CD14-positive monocyte (primary cell): ENCODE results near the gene STRN. TPM values are rescaled to one million over a fixed set of nuclear protein-coding genes. Genes with fewer than 3 reads are reported as not detected.
"Not testable (repeated sequence)": the region's sequence is repeated elsewhere in the genome, so short reads cannot be mapped to it uniquely, and the experiment has no call there.

Source experiments
- DNase-seq, 3 donors: peaks; one replicate each; pipeline ENCODE4 v3.0.0-alpha.2; 2011 to 2022
- H2AFZ ChIP-seq: 2 replicates; pipeline ENCODE4 v1.6.0; 2012; ENCODE audit warnings: mild to moderate bottlenecking, low read depth, low read length, inconsistent platforms; ENCODE audit not compliant: insufficient read depth, poor library complexity, severe bottlenecking
- H3K27ac ChIP-seq, 2 donors: 1 replicate in 1 of 2; 2 replicates in 1 of 2; pipeline ENCODE4 v1.5.1; 2012 to 2013; ENCODE audit warnings: low read length in 2 of 2, control low read depth in 1 of 2, inconsistent platforms in 1 of 2, low read depth in 1 of 2, mild to moderate bottlenecking in 1 of 2
- H3K27me3 ChIP-seq, 2 donors: one replicate each; pipeline versions ENCODE4 v1.6.0 to v1.6.1; 2011 to 2013; ENCODE audit warnings: low read length in 2 of 2; ENCODE audit not compliant: control insufficient read depth in 2 of 2, insufficient read depth in 2 of 2
- H3K36me3 ChIP-seq, 2 donors: replicated peaks in 1 of 2; 1 replicate in 1 of 2; 2 replicates in 1 of 2; pipeline versions ENCODE4 v1.5.1 to v1.6.1; 2012 to 2013; ENCODE audit warnings: low read length in 2 of 2, control low read depth in 1 of 2, inconsistent platforms in 1 of 2, mild to moderate bottlenecking in 1 of 2; ENCODE audit not compliant: insufficient read depth in 2 of 2, control insufficient read depth in 1 of 2
- H3K4me1 ChIP-seq, 2 donors: 1 replicate in 1 of 2; 2 replicates in 1 of 2; pipeline versions ENCODE4 v1.5.1 to v1.6.1; 2012 to 2013; ENCODE audit warnings: low read length in 2 of 2, control low read depth in 1 of 2, inconsistent platforms in 1 of 2, mild to moderate bottlenecking in 1 of 2, moderate library complexity in 1 of 2; ENCODE audit not compliant: insufficient read depth in 2 of 2, control insufficient read depth in 1 of 2
- H3K4me2 ChIP-seq: replicated peaks from 2 replicates; pipeline ENCODE3; 2012; ENCODE audit warnings: low read length, moderate library complexity, mild to moderate bottlenecking; ENCODE audit not compliant: poor library complexity, severe bottlenecking; ENCODE audit errors: extremely low read depth
- H3K4me3 ChIP-seq, 3 experiments: fragments of 200-600 bp in 1 of 3; sonication (generic) in 1 of 3; replicated peaks in 1 of 3; 1 replicate in 2 of 3; 2 replicates in 1 of 3; pipeline ENCODE4 v1.5.1; 2011 to 2013; ENCODE audit warnings: low read length in 3 of 3, mild to moderate bottlenecking in 3 of 3, control low read depth in 2 of 3, low read depth in 2 of 3, inconsistent platforms in 1 of 3, moderate library complexity in 1 of 3
- H3K79me2 ChIP-seq: 2 replicates; pipeline ENCODE4 v1.6.0; 2012; ENCODE audit warnings: mild to moderate bottlenecking, control low read depth, inconsistent platforms, low read length, moderate library complexity; ENCODE audit not compliant: insufficient read depth
- H3K9ac ChIP-seq: 2 replicates; pipeline ENCODE4 v1.6.0; 2017; ENCODE audit warnings: low read length, mild to moderate bottlenecking; ENCODE audit not compliant: insufficient read depth, poor library complexity, severe bottlenecking
- H3K9me3 ChIP-seq, 2 donors: replicated peaks in 1 of 2; 1 replicate in 1 of 2; 2 replicates in 1 of 2; pipeline versions ENCODE4 v1.5.1 to v1.6.1; 2012 to 2013; ENCODE audit warnings: low read length in 2 of 2, control low read depth in 1 of 2; ENCODE audit not compliant: control insufficient read depth in 1 of 2, insufficient read depth in 1 of 2
- H4K20me1 ChIP-seq: 2 replicates; pipeline ENCODE4 v1.6.0; 2012; ENCODE audit warnings: mild to moderate bottlenecking, low read length, control low read depth, moderate library complexity; ENCODE audit not compliant: insufficient read depth
- H3K27ac Mint-ChIP-seq, 7 donors: one replicate each; pipeline ENCODE4 v1.8.0; 2020; ENCODE audit warnings: mild to moderate bottlenecking in 7 of 7, mixed read lengths in 7 of 7, moderate library complexity in 6 of 7, inconsistent platforms in 2 of 7
- H3K27me3 Mint-ChIP-seq, 3 donors: one replicate each; pipeline ENCODE4 v1.8.0; 2021 to 2022; ENCODE audit warnings: low read depth in 3 of 3, mild to moderate bottlenecking in 3 of 3, mixed read lengths in 3 of 3, moderate library complexity in 3 of 3, inconsistent platforms in 1 of 3
- H3K36me3 Mint-ChIP-seq, 2 donors: one replicate each; pipeline ENCODE4 v1.8.0; 2020; ENCODE audit warnings: mixed read lengths in 2 of 2, inconsistent platforms in 1 of 2, mild to moderate bottlenecking in 1 of 2
- H3K4me1 Mint-ChIP-seq: one replicate; pipeline ENCODE4 v1.8.0; 2020; ENCODE audit warnings: mild to moderate bottlenecking, mixed read lengths
- H3K4me3 Mint-ChIP-seq, 2 donors: one replicate each; pipeline ENCODE4 v1.8.0; 2020; ENCODE audit warnings: mild to moderate bottlenecking in 2 of 2, mixed read lengths in 2 of 2, moderate library complexity in 1 of 2
- H3K9me3 Mint-ChIP-seq, 7 donors: one replicate each; pipeline ENCODE4 v1.8.0; 2020 to 2022; ENCODE audit warnings: mixed read lengths in 7 of 7, mild to moderate bottlenecking in 6 of 7, moderate library complexity in 6 of 7, inconsistent platforms in 2 of 7
- CTCF ChIP-seq: fragments of 200-600 bp; IDR thresholded peaks from one replicate; pipeline ENCODE4 v1.8.0; 2022; ENCODE audit warnings: antibody characterized with exemption, mild to moderate bottlenecking
- WGBS: methylation state at CpG from one replicate; pipeline ENCODE4 v1.1.5; 2013; ENCODE audit warnings: missing lambda C conversion rate; ENCODE audit not compliant: insufficient coverage; 5-methylcytosine and 5-hydroxymethylcytosine counted together
- intact Hi-C, 2 donors: fragments of 100-400 bp; cut with micrococcal nuclease; formaldehyde crosslinking; loops; one replicate each; pipeline versions ENCODE4 v1.15.0 to v1.15.1; 2023
- polyA plus RNA-seq, 3 donors: library from polyadenylated mRNA; depleted of rRNA in 1 of 3; unstranded in 2 of 3; stranded (reverse) in 1 of 3; fragments of 300-500 nt in 2 of 3; fragments of >200 nt in 1 of 3; fragmentation: Illumina TruSeq in 2 of 3; gene quantifications; 1 replicate in 2 of 3; 2 replicates in 1 of 3; pipeline ENCODE4 v1.2.3, GENCODE V29; 2012 to 2021

Gene STRN
- polyA plus RNA-seq, 3 donors: 7.0 to 15.7 (median 10.7) TPM

GRCh38 chr2:36831185-36831584, 135.2 kb downstream of the STRN start:
- no peaks in the 10 kb centered on the region for H3K4me1 Mint-ChIP-seq
- H3K36me3 Mint-ChIP-seq: no peaks in the 10 kb centered on the region
- Histone ChIP-seq H3K36me3 (no peaks in the 10 kb centered on the region), H4K20me1 (no peaks in the 10 kb centered on the region), H2AFZ (no peak overlapping the region), H3K9ac (no peak overlapping the region), H3K79me2 (no peaks in the 10 kb centered on the region), H3K9me3 (no peaks in the 10 kb centered on the region), H3K4me3 (no peak overlapping the region), H3K4me1 (no peaks in the 10 kb centered on the region), H3K27ac (no peak overlapping the region), H3K4me2 (no peak overlapping the region), H3K27me3 (no peaks in the 10 kb centered on the region)
- intact Hi-C loops: no loop called here
- H3K4me3 Mint-ChIP-seq: no peak overlapping the region
- no peak for DNase-seq
- TF ChIP-seq CTCF: no peak
- H3K27me3 Mint-ChIP-seq: peaks cover 0 to 5% (median 4%) of the 10 kb centered on the region in 3 donors
- H3K9me3 Mint-ChIP-seq: peaks cover 0 to 4% (median 2%) of the 10 kb centered on the region in 7 donors
- H3K27ac Mint-ChIP-seq: no peak overlapping the region
- 90% methylated on average over 1 of the region's 1 CpG for WGBS

GRCh38 chr2:36824683-36825082, 141.7 kb downstream of the STRN start:
- H3K9me3 ChIP-seq, H3K4me2 ChIP-seq, H3K9ac ChIP-seq, H3K36me3 ChIP-seq, H3K9me3 Mint-ChIP-seq, H3K27ac ChIP-seq, H2AFZ ChIP-seq, H3K27me3 ChIP-seq, H3K79me2 ChIP-seq, H3K36me3 Mint-ChIP-seq, DNase-seq, intact Hi-C loops, H3K4me3 ChIP-seq, H3K4me1 ChIP-seq, H3K27ac Mint-ChIP-seq, H3K4me1 Mint-ChIP-seq, H3K27me3 Mint-ChIP-seq, H4K20me1 ChIP-seq, H3K4me3 Mint-ChIP-seq: not testable (repeated sequence)
- no CpG with 5 or more reads among the region's 2 CpGs for WGBS
